HL-60 (cell line): ENCODE results near the gene RFTN1.

ENCODE experiments used
- DNase-seq, 2 experiments: peaks; one replicate each; pipeline ENCODE4 v3.0.0-alpha.2; 2010 to 2020; ENCODE audit warnings: low read depth in 1 of 2, low spot score in 1 of 2
- H3K27ac ChIP-seq: fragments of 250-450 bp; sonication (Bioruptor Pico); replicated peaks from 2 replicates; pipeline ENCODE4 v1.5.1; 2020; ENCODE audit warnings: mild to moderate bottlenecking, moderate library complexity
- H3K27me3 ChIP-seq: fragments of 250-450 bp; sonication (Bioruptor Pico); 2 replicates; pipeline ENCODE4 v1.5.1; 2021; ENCODE audit warnings: mild to moderate bottlenecking, moderate library complexity; ENCODE audit not compliant: insufficient read depth, poor library complexity, severe bottlenecking
- H3K4me3 ChIP-seq: replicated peaks from 2 replicates; pipeline ENCODE4 v1.5.1; 2011; ENCODE audit warnings: mild to moderate bottlenecking, control low read depth, low read length; ENCODE audit not compliant: insufficient read depth
- GABPA ChIP-seq: IDR thresholded peaks from 2 replicates; pipeline ENCODE4 v1.6.1; 2012; ENCODE audit warnings: low read depth
- POLR2AphosphoS5 ChIP-seq: IDR thresholded peaks from 2 replicates; pipeline ENCODE4 v1.6.1; 2012; ENCODE audit warnings: low read depth
- SPI1 ChIP-seq: IDR thresholded peaks from 2 replicates; pipeline ENCODE4 v1.6.1; 2012; ENCODE audit warnings: low read depth, mild to moderate bottlenecking, borderline replicate concordance
- TF ChIP-seq, protein P1 (sequence below): IDR thresholded peaks from 2 replicates; pipeline ENCODE4 v1.6.1; 2012; ENCODE audit warnings: low read depth; ENCODE audit not compliant: insufficient replicate concordance
- TF ChIP-seq, protein P2 (sequence below): IDR thresholded peaks from one replicate; pipeline ENCODE4 v1.5.1; 2011; ENCODE audit warnings: low read length, control low read depth, inconsistent platforms; ENCODE audit not compliant: insufficient read depth

The RFTN1 gene

DNA sequence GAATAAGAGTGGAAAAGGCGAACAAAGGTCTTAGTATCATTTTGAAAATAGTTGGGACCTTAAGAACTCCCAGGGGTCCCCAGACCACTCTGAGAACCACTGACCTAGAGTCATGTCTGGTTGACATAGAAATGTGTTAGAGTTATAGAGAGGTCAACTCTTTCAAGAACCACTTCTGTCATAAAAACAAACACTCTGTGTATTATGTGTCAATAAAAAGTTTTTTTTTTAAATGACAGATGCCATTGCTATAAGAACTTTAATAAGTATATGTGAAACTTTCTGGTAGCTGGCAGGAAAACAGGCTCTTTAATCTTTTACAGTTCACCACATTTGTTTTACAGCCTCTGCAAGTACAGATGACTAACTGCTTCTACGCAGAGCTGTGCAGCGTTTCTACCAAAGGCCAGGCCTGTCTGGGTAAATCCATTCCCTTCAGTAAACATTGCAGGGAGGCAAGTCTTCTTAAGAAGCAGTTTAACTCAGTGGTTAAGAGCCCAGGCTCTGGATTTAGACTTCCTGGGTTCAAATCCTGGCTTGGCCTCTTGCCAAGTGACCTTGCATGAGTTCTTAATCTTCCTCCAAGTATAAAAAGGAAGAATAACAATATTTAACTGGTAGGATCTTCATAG is 56.6 kb downstream of the RFTN1 start:
- no peak for DNase-seq
- Histone ChIP-seq H3K4me3 (no peak overlapping the region), H3K27me3 (no peaks in the 10 kb centered on the region), H3K27ac (no peak overlapping the region)
- TF ChIP-seq GABPA: no peak

DNA sequence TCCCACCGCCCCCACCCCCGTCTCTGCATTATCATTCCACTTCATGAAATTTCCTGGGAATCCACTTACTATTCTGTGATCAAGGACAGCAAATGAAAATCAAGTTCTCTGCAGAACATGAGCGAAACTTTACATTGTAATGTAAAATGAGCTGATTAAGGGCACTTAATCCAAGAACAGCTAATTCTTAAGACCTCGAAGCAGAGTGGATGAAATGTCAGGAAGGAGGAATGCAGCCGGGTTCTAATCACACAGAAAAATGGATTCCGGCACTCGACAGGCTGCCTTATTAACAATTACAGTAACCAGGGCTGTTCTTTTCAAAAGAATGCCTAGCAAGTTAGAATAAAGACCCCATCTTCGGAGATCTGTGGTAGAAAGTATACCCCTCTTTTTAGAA is 57.5 kb downstream of the RFTN1 start:
- no peak overlapping the region for H3K27ac ChIP-seq
- H3K4me3 ChIP-seq: no peak overlapping the region
- TF ChIP-seq GABPA (no peak), SPI1 (no peak), POLR2AphosphoS5 (no peak)
- TF ChIP-seq, protein P1, sequence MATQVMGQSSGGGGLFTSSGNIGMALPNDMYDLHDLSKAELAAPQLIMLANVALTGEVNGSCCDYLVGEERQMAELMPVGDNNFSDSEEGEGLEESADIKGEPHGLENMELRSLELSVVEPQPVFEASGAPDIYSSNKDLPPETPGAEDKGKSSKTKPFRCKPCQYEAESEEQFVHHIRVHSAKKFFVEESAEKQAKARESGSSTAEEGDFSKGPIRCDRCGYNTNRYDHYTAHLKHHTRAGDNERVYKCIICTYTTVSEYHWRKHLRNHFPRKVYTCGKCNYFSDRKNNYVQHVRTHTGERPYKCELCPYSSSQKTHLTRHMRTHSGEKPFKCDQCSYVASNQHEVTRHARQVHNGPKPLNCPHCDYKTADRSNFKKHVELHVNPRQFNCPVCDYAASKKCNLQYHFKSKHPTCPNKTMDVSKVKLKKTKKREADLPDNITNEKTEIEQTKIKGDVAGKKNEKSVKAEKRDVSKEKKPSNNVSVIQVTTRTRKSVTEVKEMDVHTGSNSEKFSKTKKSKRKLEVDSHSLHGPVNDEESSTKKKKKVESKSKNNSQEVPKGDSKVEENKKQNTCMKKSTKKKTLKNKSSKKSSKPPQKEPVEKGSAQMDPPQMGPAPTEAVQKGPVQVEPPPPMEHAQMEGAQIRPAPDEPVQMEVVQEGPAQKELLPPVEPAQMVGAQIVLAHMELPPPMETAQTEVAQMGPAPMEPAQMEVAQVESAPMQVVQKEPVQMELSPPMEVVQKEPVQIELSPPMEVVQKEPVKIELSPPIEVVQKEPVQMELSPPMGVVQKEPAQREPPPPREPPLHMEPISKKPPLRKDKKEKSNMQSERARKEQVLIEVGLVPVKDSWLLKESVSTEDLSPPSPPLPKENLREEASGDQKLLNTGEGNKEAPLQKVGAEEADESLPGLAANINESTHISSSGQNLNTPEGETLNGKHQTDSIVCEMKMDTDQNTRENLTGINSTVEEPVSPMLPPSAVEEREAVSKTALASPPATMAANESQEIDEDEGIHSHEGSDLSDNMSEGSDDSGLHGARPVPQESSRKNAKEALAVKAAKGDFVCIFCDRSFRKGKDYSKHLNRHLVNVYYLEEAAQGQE: no peak
- TF ChIP-seq, protein P2, sequence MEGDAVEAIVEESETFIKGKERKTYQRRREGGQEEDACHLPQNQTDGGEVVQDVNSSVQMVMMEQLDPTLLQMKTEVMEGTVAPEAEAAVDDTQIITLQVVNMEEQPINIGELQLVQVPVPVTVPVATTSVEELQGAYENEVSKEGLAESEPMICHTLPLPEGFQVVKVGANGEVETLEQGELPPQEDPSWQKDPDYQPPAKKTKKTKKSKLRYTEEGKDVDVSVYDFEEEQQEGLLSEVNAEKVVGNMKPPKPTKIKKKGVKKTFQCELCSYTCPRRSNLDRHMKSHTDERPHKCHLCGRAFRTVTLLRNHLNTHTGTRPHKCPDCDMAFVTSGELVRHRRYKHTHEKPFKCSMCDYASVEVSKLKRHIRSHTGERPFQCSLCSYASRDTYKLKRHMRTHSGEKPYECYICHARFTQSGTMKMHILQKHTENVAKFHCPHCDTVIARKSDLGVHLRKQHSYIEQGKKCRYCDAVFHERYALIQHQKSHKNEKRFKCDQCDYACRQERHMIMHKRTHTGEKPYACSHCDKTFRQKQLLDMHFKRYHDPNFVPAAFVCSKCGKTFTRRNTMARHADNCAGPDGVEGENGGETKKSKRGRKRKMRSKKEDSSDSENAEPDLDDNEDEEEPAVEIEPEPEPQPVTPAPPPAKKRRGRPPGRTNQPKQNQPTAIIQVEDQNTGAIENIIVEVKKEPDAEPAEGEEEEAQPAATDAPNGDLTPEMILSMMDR: no peak
- no peaks in the 10 kb centered on the region for H3K27me3 ChIP-seq
- no peak for DNase-seq

DNA sequence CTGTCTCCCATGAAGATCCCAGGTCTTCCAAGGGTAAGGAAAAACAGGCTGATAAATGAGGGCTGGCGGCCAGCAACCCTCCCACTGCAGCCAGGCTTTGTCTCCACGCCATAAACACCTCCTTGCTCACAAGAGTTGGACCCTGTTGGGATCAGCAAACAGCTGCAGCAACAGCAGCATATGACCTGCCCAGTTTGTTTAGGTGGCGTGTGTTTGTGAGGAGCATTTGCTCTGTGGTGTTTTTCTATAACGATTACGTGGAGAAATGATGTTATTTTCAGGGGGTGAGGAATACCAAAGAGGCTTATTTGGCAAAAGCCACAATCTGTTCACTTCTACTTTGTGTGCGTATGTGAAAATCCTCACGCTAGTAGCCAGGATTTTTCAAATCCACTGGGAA is 58.5 kb downstream of the RFTN1 start:
- DNase-seq: no peak
- Histone ChIP-seq H3K27ac (no peak overlapping the region), H3K27me3 (no peaks in the 10 kb centered on the region), H3K4me3 (no peak overlapping the region)
- TF ChIP-seq POLR2AphosphoS5 (no peak), SPI1 (no peak), GABPA (no peak)
- TF ChIP-seq, protein P1: no peak
- TF ChIP-seq, protein P2: no peak

DNA sequence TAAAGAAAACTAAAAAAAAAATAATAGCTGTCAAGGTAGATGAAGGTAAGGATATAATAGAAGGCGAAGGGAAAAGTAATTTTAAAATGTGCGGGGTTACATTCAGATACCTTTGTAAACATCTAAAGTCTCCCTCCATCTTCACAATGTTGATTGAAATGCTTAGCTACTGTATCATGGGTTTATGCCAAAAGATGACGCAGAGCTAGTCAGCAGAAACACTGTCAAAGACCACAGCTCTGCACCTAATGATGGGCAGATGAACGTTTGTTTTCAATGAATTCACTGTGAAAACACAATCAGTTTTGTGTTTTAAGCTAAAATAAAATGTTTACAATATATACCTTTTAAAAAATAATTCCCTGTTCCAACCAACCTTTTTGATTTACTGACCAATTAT is 61.2 kb downstream of the RFTN1 start:
- no peak overlapping the region for H3K27ac ChIP-seq
- H3K27me3 ChIP-seq: no peaks in the 10 kb centered on the region
- no peak overlapping the region for H3K4me3 ChIP-seq
- TF ChIP-seq GABPA (no peak), SPI1 (no peak), POLR2AphosphoS5 (no peak)
- TF ChIP-seq, protein P1: no peak
- TF ChIP-seq, protein P2: no peak
- no peak for DNase-seq
